Measurements from ENCODE around the gene SEMA3G. TPM values are rescaled to one million over a fixed set of nuclear protein-coding genes. Genes with fewer than 3 reads are reported as not detected.
A peak's percentile ranks its signal among the peaks of the same experiment; 100 is the strongest.

SEMA3G gene
- total and polyA plus RNA-seq, 2 experiments from 2014 or later, result 3.4 to 13.6 TPM

DNA sequence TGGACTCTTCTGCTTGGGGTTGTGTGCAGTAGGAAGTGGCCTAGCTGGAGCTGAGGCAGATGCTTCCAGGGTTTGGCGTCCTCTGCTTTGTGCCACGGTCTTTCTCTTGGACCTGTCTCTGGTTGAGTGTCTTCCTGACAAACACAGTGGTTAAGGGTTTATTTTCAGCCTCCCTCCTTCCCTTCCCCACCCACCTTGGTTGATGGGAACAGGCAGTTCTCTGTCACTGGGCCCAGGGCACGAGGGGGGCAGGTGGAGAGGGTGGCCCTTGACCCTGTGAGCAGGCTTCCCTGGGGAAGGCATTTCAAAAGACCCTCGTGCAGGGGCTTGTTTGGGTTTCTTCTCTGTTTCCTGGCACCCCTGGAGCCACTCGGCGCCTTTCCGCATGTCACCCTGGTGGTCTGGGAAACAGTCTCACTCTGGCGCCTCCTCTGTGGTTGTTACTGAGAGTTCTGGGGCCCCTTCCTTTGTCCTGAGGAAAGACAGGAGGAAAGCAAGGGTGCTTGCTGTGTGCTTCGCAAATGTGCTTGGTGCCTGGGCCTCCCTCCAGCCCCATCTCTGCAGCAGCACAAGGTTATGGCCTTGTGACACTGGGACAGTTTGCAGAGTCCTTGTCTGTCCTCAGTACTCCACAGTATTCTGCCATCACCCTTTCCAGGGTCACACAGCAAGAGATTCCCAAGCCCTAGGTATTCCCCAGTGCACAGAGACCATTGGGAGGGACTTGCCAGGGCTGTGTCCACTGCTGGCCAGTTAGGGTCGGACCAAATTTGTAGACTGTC is 40.0 kb upstream of the SEMA3G start:
- Histone ChIP-seq H3K9me3 (ENCODE audit: low read depth) (no peaks in the 10 kb centered on the region), H3K27me3 (no peaks in the 10 kb centered on the region), H3K4me3 (no peak overlapping the region), H3K36me3 (peaks cover 48% of the 10 kb centered on the region), H3K4me1 (ENCODE audit: low read depth) (peaks cover 26% of the 10 kb centered on the region), H3K27ac (peak overlapping the region; percentile 91)
- no peak for DNase-seq (ENCODE audit: low read depth in 1 of 2, low spot score in 1 of 2)
- TF ChIP-seq, protein P1, sequence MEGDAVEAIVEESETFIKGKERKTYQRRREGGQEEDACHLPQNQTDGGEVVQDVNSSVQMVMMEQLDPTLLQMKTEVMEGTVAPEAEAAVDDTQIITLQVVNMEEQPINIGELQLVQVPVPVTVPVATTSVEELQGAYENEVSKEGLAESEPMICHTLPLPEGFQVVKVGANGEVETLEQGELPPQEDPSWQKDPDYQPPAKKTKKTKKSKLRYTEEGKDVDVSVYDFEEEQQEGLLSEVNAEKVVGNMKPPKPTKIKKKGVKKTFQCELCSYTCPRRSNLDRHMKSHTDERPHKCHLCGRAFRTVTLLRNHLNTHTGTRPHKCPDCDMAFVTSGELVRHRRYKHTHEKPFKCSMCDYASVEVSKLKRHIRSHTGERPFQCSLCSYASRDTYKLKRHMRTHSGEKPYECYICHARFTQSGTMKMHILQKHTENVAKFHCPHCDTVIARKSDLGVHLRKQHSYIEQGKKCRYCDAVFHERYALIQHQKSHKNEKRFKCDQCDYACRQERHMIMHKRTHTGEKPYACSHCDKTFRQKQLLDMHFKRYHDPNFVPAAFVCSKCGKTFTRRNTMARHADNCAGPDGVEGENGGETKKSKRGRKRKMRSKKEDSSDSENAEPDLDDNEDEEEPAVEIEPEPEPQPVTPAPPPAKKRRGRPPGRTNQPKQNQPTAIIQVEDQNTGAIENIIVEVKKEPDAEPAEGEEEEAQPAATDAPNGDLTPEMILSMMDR (IDR thresholded peaks at IDR 0.05; ENCODE audit: low read depth, low read length), result no peak

DNA sequence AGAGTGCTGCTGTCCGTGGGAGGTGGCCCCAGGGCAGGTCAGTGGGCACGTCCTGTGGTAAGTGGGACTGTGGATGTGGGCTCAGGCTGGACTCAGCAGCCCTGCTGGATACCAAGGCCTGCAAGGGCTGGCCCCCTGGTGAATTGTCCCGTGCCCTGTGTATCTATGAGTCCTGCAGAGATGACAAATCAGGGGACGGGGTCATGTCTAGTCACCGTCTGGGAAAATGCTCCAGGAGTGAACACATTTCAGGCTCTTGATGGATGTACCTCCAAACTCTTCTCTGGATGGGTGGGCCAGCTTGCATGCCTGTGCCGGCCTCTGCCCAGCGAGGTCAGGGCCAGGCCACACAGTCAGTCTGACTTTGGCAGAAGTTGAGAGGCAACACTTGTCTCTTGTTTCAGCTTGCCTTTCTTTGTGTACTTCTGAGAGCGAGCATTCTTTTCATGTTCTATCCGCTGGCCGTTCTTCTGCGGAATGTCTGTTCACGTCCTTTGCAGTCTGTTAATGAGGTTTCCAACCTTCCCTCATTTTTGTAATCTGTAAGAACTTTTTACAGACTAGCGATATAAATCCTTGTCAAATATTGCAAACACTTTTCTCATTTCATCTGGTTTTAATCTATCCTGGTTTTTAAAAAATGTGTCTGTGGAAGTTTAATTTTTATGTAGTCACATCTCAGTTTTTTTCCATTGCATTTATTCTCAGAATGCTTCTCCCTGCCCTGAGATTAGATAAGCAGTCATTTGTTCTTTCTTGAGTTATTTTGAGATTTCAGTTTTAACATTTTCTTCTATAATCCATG is 38.9 kb upstream of the SEMA3G start:
- Histone ChIP-seq H3K27me3 (no peaks in the 10 kb centered on the region), H3K27ac (peak overlapping the region; percentile 91), H3K4me3 (no peak overlapping the region), H3K4me1 (ENCODE audit: low read depth) (peaks cover 26% of the 10 kb centered on the region), H3K9me3 (ENCODE audit: low read depth) (no peaks in the 10 kb centered on the region), H3K36me3 (peaks cover 49% of the 10 kb centered on the region)
- TF ChIP-seq, protein P1 (IDR thresholded peaks at IDR 0.05; ENCODE audit: low read depth, low read length), result no peak
- peak; percentile 55 to 73 for DNase-seq (ENCODE audit: low read depth in 1 of 2, low spot score in 1 of 2)

DNA sequence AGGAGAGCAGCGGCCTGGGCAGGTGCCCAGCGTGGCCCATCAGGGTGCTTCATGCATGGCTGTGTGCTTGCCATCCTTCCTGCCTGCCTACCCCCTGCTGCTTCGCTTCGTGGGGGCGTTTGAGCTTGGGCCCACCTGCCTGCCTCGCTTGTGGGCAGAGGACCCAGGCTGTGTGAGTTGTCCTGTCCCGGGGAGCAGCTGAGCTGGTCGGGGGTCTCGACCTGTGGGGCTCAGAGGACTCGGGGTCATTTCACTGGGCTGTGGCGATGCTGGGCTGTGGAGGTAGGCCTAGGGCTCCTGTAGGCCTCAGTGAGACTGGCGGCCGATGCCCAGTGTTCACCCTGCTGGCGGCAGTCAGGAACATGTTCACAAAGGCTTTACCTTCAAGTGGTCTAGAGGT is 38.2 kb upstream of the SEMA3G start:
- Histone ChIP-seq H3K36me3 (peaks cover 51% of the 10 kb centered on the region), H3K4me1 (ENCODE audit: low read depth) (peaks cover 26% of the 10 kb centered on the region), H3K27me3 (no peaks in the 10 kb centered on the region), H3K27ac (peak overlapping the region; percentile 91), H3K9me3 (ENCODE audit: low read depth) (no peaks in the 10 kb centered on the region), H3K4me3 (no peak overlapping the region)
- TF ChIP-seq, protein P1 (IDR thresholded peaks at IDR 0.05; ENCODE audit: low read depth, low read length), result no peak
- DNase-seq (ENCODE audit: low read depth in 1 of 2, low spot score in 1 of 2), result no peak

DNA sequence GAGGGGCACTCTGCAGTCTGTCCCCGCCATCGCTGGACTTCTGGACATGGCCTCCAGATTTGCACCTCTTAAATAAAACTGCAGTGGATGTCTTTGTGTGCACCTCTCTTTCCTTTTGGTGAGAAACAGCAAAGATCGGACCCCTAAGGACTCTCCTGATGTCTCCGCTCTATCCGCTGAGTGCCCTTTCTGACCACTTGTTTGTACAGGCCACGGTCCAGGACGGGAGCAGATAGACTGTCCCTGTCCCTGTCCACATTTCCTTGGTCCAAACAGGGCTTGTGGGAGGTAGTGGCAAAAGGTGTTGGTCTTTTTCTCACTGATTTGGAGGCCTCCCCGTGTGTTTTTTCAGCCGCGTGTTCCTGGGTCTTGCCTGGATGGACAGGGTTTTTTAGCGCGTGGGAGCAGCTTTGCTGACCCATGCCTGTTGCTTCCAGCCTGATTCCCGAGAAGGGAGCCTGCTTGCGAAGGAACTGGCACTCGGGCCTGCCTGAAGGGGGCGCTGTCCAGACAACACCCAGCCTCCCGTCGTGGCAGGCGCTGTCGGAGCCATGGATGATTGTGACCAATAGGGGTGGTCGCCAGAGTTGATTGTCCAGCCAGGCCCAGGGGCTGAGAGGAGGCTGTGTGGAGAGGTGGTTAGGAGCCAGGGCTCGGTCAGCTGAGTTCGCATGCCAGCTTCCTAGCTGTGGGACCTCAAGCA is 37.1 kb upstream of the SEMA3G start:
- H3K36me3 ChIP-seq, result peaks cover 57% of the 10 kb centered on the region
- H3K27me3 ChIP-seq, result no peaks in the 10 kb centered on the region
- H3K27ac ChIP-seq, result peak overlapping the region; percentile 91
- no peaks in the 10 kb centered on the region for H3K9me3 ChIP-seq (ENCODE audit: low read depth)
- H3K4me3 ChIP-seq, result no peak overlapping the region
- DNase-seq (ENCODE audit: low read depth in 1 of 2, low spot score in 1 of 2), result peak; percentile 28 to 32
- H3K4me1 ChIP-seq (ENCODE audit: low read depth), result peaks cover 26% of the 10 kb centered on the region
- TF ChIP-seq, protein P1 (IDR thresholded peaks at IDR 0.05; ENCODE audit: low read depth, low read length), result peak; percentile 49

Measured in cardiac muscle cell (in vitro differentiated cells and primary cell).